Putamen (tissue), 1 donor: ENCODE measurements around the gene ASPRV1.
A peak's percentile ranks its signal among the peaks of the same experiment; 100 is the strongest.
"Not testable (repeated sequence)": the region's sequence is repeated elsewhere in the genome, so short reads cannot be mapped to it uniquely, and the experiment has no call there.

Experiments used
- DNase-seq: peaks from one replicate; pipeline ENCODE4 v3.0.0-alpha.2; 2016; ENCODE audit warnings: low spot score

ASPRV1 gene

DNA sequence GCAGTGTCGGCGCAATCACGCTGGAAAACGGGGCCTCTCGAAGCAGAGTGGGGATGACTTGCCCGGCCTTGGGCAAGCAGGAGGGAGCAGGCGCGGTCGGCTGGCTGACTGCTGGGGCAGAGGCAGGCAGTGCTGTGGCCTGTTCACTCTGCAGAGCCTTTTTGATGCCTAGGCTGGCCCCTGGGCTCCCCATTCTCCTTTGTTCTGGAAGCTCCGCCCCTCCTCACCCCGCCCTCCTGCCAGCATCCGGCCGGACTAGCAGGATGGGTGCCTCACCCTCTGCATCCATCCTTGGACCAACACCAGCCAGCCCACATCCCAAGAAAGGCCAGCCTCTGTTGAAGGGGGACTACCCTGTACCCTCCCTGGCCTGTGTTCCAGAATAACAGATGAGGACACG, at the start of gene ASPRV1:
ASPRV1 (minus strand) TSS at position 136 of the 400 bp plus-strand sequence. CDS start 195 bp downstream, outside the sequence.
- DNase-seq: peak; percentile 90

- DNase-seq: no peak
Observed at GRCh38 chr2:70010576-70011111, 49.2 kb upstream of the ASPRV1 start.

DNA sequence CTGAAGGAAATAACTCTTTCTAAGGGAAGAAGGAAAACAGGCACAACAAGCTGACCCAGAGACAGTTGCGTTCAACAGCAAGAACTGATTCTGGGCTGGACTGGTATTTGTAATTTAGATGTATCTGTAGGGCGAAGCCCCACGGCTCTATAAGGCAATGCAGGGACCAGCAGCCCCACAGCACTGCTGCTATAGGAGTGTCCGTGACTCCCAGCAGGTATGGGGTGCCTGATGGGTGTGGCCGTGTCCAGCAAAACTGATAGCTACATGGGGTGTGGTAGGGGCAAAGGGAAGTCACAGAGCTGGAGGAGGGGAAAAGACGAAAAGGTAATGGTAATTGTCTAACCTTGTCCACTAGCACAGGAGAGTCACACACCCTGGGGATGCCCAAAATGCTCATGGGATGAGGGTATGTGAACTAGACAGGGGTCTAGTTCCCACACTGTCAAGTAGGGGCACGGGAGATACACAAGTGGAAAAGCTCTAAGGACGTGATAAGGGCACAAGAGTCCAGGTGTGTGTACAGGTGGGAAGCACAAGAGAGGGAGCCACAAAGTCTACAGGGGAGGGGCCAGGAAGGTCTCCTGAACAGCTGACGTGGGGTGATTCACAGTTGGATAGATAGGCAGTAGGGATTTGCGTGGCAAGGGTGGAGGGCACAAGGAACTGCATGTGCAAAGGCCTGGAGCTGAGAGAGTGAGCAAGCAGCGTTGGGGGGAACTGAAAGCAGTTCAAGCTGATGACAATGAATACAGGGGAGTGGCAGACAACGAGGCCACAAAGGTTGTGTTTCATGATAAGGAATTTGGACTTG, 48.5 kb upstream of the ASPRV1 start:
- DNase-seq: no peak

DNA sequence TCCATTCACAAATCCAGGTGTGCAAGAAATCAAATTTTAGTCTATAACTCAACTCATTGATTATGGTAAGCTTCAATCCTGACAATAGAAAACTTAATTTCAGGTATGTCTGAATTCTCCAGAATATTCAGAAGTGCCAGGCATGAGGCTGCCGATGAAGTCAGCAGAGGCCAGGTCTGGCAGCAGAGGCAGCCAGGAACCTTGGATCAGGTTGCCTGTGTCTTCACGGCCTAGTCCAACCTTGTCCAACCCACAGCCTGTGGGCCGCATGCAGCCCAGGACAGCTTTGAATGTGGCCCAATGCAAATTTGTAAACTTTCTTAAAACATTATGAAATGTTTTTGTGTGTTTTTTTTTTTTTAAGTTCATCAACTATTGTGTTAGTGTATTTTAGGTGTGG, 46.9 kb upstream of the ASPRV1 start:
- no peak for DNase-seq

GRCh38 chr2:70007151-70007550, 45.7 kb upstream of the ASPRV1 start:
- no peak for DNase-seq

- no peak for DNase-seq
Observed at GRCh38 chr2:70006447-70006784, 45.0 kb upstream of the ASPRV1 start.

DNA sequence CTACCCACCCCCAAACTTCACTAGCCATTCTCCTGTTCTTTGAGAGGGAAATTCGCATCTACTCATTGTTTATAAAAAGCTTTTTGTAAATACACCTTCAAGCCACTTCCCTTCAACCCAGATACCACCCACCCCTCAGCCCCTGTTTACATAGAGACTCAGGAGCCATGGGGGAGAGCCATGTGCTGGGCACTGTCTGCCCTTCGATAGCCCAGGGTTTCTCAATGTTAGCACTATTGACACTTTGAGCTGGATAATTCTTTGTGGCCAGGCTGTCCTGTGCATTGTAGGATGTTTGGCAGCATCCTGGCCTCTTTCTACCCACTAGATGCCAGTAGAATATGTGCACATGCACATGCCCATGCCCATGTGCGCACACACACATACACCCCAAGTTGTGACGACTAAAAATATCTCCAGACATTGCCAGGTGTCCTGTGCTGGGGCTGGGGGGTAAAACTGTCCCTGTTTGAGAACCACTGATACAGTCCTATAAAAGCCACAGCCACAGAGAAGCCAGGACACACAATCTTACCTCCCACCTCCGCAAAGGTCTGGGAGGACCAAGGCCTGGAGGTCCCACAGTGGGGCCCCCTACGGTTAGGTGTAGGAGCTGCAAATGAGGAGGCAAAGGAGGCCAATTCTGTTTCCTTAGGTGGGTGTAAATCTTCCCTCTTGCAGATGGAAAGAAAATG, 44.5 kb upstream of the ASPRV1 start:
- DNase-seq: no peak

GRCh38 chr2:70005216-70005615, 43.8 kb upstream of the ASPRV1 start:
- no peak for DNase-seq

DNA sequence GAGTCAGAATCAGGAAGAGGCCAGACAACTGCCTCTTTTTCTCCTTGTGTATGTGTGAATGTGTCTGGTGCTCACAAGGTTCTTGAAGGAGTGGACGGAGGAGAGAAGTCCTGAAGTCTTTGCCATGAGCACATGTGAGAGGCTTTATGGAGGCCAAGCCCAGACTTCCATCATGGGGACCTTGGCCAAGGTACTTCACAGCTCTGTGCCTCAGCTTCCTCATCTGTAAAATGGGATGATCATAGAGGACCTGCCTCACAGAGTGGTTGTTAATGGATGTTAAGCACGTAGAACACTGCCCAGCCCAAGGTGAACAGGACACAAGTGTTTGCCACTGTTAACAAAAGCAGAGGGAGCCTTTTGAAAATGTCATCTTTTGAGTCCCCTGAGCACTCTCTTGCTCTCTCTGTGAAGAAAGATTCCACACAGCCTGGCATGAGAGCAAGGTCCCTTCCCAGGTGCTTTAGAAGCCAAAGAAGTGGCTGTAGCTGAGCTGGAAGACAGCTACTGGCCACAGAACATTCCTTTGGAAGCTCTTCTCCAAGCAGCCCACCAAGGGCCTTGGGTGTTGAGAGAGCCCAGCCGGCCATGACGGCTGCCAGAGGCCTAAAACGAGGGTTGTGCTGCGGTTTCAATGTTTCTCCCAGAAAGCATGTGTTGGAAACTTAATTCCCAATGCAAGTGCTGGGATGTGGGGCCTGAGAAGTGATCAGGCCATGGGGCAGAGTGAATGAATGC, 41.8 kb upstream of the ASPRV1 start:
- DNase-seq: no peak

- no peak for DNase-seq
Observed at GRCh38 chr2:70002241-70002899, 40.9 kb upstream of the ASPRV1 start.

- DNase-seq: not testable (repeated sequence)
Observed at GRCh38 chr2:70000529-70000928, 39.1 kb upstream of the ASPRV1 start.

DNA sequence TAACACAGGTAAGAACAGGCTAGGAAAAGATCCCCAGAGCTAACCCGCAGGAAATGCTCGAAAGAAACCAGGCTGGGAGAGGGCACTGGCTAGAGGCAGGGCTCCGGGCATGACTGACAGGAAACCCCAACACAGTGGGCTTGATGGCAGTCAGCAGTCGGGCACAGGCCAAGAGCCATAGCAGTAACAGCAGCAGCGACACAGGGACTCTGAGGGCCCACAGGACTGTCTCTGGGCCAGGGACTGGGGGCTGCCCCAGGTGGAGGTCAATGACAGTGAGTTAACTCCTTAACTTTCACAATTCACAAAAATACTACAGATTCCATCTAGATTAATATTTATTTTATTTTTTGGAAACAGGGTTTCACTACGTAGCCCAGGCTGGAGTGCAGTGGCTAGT, 37.3 kb upstream of the ASPRV1 start:
- DNase-seq: no peak

GRCh38 chr2:69997015-69997830, 35.8 kb upstream of the ASPRV1 start:
- no peak for DNase-seq

GRCh38 chr2:69995511-69995910, 34.1 kb upstream of the ASPRV1 start:
- DNase-seq: no peak

GRCh38 chr2:69994166-69994565, 32.7 kb upstream of the ASPRV1 start:
- no peak for DNase-seq

GRCh38 chr2:69993708-69994107, 32.3 kb upstream of the ASPRV1 start:
- no peak for DNase-seq

DNA sequence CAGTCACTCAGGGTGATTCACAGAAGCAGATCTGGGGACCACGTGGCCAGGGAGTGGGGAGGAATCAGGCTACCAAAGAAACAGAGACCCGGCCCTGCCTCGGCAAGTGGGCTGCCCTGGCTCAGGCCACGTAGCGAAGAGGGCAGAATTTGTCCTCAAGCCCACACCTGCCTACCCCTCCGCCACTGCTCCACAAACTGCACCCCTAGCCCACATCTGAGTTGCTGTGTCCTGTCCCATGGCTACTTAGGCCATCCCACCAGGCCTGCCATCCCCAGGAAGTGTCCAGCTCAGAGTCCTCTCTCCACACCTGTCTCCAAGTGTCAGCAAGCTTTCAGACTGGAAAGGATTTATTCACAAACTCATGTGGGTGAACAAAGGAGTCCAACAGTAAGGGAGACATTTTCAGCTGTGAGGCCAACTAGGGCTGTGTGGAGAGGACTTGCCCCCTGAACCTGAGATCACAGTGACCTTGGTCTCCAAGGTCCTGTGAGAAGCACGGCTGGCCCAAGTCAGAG, 31.7 kb upstream of the ASPRV1 start:
- no peak for DNase-seq

GRCh38 chr2:69992310-69993047, 31.0 kb upstream of the ASPRV1 start:
- DNase-seq: peak; percentile 13

DNA sequence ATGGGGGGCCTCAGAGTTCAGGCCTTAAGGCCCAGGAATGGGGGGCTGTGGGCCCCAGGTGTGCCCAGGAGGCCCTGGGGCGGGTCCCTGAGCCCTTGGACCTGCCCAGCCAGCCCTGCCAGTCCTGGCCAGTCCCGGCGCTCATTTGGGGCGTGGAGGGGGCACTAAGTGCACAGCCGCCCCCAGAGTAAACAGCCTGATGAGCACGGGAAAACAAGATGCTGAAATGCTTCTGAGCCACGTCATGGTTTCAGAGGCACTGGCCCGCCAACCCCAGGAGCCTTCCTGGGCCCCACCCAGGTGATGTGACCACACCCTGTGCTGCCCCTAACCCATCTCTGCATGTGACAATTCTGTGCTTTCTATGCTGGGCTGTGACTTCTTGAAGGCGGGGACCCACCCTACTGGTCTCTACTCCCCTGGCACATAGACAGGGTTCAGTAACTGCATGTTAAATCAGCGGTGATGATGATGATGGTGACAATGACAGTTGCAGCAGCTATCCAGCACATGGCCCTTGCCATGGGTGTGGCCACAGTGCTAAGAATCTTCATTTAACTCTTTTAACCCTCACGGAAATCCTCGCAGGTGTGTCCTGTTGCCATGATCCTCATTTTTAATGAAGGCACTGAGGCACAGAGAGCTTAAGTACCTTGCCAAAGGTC, 28.1 kb upstream of the ASPRV1 start:
- no peak for DNase-seq

DNA sequence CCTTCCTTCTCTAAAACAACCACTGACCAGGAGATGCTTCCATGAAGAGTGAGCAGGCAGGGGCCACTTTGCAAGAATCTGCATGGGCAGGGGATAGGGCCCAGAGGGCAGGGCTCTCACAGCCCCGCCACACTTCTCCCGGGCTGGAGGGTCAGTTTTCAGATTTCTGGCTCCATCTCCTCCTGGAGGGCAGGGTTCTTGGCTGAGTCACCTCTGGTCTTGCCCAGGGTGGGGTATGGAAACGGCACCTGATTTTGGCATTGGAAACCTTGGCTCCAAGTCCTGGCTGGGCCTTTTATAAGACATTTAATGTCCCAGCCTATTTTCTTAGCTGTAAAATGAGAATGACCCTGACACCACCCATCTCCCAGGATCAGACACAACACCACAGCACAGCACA, 27.6 kb upstream of the ASPRV1 start:
- DNase-seq: no peak
